Hypothalamus (tissue), 51 donors: ENCODE results near the gene CDC34.

Source experiments
- DNase-seq, 51 donors: peaks; one replicate each; lab custom pipeline; 2025; lab: John Stamatoyannopoulos, UW

The CDC34 gene

GRCh38 chr19:517721-518597 is 13.6 kb upstream of the CDC34 start:
- no peak for DNase-seq

GRCh38 chr19:518598-519231 is 12.8 kb upstream of the CDC34 start:
- DNase-seq = no peak

GRCh38 chr19:519449-519865 is 12.1 kb upstream of the CDC34 start:
- DNase-seq = no peak

- no peak for DNase-seq
Measured at GRCh38 chr19:522726-523125, 8.8 kb upstream of the CDC34 start.

GRCh38 chr19:524062-524674 is 7.4 kb upstream of the CDC34 start:
- no peak for DNase-seq

- peak in 1 of 51 donors; percentile 28 for DNase-seq
Measured at GRCh38 chr19:525029-525428, 6.5 kb upstream of the CDC34 start.

GRCh38 chr19:525857-526419 is 5.6 kb upstream of the CDC34 start:
- no peak for DNase-seq

GRCh38 chr19:530134-531008 is 1.2 kb upstream of the CDC34 start:
- no peak for DNase-seq

GRCh38 chr19:531009-531752 is 379 bp upstream of the CDC34 start:
- DNase-seq = peak in 48 of 51 donors; percentile 24 to 90 (median 72)

GRCh38 chr19:532561-533363 is 1.2 kb downstream of the CDC34 start:
- DNase-seq = peak in 50 of 51 donors; percentile 21 to 89 (median 80)

GRCh38 chr19:533364-534058 is 2.0 kb downstream of the CDC34 start:
- DNase-seq = peak in 1 of 51 donors; percentile 45

GRCh38 chr19:534088-534487 is 2.5 kb downstream of the CDC34 start:
- DNase-seq = no peak

- DNase-seq = no peak
Measured at GRCh38 chr19:535017-535835, 3.7 kb downstream of the CDC34 start.

- no peak for DNase-seq
Measured at GRCh38 chr19:536031-536880, 4.7 kb downstream of the CDC34 start.

- no peak for DNase-seq
Measured at GRCh38 chr19:536881-537404, 5.4 kb downstream of the CDC34 start.
